Measurements from ENCODE around the gene SPATA46.
"Not testable (repeated sequence)": the region's sequence is repeated elsewhere in the genome, so short reads cannot be mapped to it uniquely, and the experiment has no call there.

The SPATA46 gene, protein sequence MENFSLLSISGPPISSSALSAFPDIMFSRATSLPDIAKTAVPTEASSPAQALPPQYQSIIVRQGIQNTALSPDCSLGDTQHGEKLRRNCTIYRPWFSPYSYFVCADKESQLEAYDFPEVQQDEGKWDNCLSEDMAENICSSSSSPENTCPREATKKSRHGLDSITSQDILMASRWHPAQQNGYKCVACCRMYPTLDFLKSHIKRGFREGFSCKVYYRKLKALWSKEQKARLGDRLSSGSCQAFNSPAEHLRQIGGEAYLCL

DNA sequence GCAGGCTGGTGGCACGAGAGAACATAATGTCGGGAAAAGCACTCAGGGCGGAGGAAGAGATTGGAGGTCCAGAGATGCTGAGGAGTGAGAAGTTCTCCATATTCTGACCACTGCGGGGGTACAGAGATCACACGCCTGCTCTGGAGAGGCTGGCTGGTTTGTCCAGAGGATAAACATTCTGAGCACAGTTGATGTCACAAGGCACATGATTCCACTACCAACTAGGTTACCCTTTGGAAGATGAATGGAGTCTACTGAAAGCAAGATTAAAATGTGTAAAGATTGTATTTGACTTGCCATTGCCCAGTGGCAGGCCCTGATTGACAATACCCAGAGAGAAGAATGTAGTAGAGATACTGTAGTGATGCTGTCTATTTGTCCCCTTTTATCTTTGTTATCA is at the start of gene SPATA46:
Gene SPATA46, minus strand, starts transcription at position 164 of the 400 bp plus-strand sequence. Its CDS starts 64 bp downstream, at position 100.
- DNase-seq: no peak

DNA sequence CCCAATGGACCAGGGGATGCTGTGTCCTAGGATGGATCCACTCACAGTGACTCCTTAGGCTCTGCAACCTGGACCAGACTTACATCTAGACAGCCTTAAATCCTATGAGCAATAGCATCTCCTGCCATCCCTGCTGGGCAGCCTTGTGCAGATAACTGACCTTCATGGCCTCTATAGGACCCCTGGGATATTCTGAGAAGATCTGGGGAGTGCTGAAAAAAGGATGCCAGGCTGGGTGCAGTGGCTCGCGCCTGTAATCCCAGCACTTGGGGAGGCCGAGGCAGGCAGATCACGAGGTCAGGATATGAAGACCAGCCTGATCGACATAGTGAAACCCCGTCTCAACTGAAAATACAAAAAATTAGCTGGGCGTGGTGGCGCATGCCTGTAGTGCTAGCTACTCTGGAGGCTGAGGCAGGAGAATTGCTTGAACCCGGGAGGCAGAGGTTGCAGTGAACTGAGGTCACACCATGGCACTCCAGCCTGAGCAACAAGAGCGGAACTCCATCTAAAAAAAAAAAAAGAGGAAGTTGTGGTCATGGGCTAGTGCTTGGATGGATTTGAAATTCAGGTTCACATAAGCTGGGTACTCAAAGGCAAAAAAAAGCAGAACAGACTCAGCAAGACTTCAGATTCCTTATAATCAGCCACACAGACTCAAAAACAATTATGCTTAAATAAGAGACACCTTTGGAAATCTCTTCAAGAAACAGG is 46.2 kb upstream of the SPATA46 start:
- no peak for DNase-seq

DNA sequence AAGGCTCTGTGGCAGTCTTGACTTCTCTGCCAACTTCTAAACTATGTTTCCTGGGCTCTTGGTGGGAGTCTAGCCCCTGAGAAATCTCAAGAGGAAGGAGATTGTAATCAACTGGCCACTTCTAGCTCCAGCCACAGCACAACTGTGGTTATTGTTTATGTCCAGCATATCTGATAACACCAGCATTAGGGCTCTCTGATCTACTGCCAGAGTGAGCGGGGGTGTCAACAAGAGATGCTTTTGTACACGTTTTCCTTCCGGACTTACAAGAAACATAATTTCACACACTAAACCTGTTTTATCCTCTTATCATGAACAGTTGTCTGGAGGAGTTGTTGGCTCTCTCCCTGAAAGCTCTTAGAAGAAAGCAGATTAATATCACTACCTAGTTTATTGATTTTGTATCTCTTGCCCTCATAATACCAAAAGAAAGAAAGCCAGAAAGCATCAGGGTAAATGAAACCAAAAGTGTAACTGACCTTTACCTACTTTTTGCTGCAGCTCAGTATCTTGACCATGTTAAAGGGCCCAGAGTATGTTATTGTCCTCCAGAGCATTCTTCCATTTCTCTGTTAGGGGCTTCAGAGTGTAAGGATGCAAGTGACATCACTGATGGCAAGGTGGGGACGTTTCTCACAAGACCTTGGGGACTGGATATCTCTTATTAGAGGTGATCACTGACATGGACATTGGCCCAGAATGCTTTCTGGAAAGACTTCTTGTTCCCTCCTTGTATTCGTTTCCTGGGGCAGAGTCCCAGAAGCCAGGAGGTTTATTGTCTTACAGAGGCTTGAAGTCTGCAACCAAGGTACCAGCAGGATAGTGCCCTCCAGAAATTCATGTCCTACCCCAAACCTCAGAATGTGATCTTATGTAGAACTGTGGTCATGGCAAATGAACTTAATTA is 44.9 kb upstream of the SPATA46 start:
- no peak for DNase-seq

DNA sequence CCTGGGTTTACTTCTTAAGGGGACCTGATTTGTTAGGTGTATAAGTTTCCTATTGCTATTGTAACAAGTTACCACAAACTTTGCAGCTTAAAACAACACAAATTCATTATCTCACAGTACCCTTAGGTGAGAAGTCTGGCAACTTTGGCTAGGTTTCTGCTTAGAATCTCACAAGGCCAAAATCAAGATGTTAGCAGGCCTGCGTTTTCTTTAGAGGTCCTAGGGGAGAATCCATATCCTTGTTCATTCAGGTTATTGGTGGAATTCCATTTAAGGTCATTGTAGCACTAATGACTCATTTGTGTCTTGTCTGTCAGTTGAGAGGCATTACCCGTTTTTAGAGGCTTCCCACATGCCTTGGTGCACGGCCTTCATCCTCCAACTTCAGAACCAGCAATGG is 43.5 kb upstream of the SPATA46 start:
- no peak for DNase-seq

DNA sequence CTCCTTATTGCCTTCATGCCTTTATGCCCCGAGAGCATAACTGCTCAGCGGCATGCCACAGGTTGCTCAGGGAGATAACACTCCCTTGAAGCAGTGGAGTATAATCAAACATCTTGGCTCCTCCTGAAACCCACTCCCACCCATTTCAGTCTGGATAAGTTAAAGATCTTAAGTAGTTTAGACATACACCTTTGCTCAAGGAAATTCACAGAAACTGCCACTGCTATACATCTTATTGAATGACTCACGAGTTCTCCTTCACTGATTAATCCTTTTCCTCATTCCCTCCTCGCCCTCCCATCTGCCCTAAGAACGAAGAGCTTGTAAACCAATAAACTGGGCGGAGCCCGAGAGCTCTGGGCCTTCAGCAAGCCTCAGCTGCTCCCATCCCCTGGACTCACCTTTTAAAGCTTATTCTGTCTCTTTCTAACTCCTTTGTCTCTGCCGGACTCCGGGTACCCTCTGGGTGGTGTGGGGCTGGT is 42.8 kb upstream of the SPATA46 start:
- not testable (repeated sequence) for DNase-seq

DNA sequence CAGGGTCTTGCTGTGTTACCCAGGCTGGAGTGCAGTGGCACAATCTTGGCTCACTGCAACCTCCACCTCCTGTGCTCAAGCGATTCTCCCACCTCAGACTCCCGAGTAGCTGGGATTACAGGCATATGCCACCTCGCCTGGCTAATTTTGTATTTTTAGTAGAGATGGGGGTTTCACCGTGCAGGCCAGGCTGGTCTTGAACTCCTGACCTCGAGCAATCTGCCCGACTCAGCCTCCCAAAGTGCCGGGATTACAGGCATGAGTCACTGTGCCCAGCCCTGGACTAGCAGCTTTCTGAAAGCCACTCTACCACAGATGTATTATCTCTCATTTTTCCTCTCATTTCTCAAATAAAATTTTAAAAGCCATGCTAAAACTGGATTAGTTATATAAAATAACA is 41.9 kb upstream of the SPATA46 start:
- DNase-seq: not testable (repeated sequence)

DNA sequence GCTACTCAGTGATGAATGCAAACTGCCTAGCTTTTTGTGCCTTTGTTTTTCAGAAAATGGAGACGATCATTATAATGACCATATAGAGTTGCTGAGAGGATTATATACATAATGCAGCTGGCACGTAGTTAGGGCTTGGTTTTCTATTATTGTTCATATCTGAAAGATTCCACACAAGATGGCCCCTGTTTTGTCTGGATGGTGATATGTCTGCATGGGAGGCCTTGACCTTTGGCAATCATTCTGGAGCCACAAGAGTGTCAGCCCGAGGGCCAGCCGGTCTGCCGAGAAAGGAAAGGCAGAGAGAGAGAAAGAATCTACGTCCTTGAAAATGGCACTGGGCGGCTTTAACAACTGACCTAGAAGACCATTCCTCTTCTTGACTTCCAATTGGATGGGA is 41.0 kb upstream of the SPATA46 start:
- DNase-seq: no peak

DNA sequence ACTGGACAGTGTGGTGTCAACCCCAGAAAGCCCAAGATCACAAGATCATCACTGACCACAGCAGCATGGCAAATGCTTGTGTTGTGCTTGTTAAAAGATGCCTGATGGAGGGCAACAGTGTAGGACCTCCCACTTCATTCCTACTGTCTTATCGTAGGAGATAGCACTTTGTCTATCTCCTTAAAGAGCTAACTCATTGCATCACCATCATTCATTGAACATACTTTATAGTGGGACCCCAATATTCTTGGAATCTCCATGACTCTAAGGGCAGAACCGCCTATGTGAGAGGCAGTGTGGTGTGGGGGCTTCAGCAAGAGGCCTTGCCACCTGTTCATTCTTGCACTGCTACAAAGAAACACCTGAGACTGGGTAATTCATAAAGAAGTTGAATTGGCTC is 40.3 kb upstream of the SPATA46 start:
- DNase-seq: no peak

DNA sequence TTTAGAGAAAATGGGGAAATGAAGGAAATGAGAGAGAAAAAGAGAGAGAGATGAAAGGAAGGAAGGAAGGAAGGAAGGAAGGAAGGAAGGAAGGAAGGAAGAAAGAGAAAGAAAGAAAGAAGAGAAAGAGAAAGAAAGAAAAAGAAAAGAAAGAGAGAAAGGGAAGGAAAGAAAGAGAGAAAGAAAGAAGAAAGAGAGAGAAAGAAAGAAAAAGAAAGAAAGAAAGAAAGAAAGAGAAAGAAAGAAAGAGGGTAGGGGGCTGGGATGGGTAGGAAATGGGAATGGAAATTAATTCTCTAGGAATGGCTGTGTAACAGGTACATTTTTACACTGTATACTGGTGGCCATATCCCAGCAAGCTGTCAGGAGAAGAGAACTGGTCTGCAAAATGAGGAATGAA is 39.6 kb upstream of the SPATA46 start:
- DNase-seq: no peak

DNA sequence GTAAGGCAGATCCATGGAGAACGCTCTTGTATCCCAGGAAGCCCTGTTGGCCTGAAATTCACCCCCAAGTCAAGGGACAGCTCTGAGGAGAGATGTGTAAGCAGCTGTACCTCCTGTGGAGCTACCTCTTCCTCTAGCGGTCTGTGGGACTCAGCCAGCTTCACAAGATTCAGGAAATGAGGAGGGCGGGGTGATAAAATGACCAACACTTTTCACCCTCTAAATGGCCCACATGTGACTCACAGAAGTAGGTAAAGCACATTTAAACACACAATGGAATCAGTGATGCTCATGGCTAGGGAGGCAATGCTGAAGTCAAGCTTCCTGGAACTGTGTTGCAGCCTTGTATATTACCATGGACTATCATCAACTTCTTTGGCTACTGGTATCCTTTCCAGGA is 35.3 kb upstream of the SPATA46 start, which contains the start of gene SH2D1B:
Gene SH2D1B, minus strand, starts transcription at position 135 of the 400 bp plus-strand sequence. Its CDS starts 120 bp downstream, at position 15.
- no peak for DNase-seq

DNA sequence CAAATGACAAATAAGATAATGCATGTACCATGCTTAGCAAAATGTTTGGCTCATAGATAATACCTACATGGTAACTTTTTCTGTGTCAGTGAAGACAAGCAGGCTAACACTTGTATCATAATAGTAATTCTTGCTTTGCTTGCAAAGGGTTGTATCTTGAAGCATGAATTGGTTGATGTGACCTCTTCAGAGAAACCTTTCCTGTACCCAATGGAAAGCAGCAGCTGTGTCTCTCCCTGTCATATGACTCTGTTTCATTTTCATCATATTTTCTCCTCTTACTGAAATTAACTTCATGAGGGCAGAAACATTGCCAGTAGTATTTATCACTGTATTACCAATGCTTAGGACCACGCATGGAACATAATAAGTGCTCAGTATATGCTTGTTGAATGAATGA is 30.9 kb upstream of the SPATA46 start:
- DNase-seq: no peak

DNA sequence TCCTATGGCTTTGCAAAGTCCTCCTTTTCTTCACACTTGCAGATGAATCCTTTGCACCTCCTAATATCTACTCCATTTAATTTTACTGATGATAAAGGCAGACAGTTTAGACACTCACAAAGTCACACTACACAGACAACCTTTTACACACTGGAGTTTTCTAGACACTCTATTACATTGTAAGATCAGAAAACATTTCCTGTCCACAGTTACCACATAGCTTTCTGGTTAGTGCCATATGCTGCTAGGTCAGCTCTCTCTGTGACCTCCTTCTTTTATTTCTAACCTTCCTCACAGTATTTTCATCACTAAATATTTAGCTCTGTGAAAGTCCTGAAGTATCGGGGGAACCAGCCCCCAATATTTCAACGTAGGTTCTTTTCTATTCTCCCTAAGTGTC is 30.2 kb upstream of the SPATA46 start:
- DNase-seq: no peak

DNA sequence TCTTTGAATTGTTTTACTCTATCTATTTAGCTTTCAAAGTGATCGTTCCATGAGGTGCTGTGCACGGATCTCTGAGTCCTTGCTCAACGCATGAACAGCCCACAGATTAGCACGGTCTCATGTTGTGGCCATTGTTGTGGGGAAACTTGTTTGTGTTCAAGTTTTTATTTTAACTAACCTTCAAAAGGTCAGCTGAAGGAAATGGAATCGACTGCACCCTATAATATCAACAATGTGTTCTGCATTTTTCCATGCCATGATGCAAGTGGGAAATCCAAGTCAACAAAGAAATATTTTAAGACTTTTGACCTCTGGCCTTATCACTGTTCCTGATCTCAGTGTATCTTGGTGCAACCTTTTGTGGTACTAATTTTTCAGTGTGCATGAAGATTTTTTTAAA is 29.1 kb upstream of the SPATA46 start:
- no peak for DNase-seq

DNA sequence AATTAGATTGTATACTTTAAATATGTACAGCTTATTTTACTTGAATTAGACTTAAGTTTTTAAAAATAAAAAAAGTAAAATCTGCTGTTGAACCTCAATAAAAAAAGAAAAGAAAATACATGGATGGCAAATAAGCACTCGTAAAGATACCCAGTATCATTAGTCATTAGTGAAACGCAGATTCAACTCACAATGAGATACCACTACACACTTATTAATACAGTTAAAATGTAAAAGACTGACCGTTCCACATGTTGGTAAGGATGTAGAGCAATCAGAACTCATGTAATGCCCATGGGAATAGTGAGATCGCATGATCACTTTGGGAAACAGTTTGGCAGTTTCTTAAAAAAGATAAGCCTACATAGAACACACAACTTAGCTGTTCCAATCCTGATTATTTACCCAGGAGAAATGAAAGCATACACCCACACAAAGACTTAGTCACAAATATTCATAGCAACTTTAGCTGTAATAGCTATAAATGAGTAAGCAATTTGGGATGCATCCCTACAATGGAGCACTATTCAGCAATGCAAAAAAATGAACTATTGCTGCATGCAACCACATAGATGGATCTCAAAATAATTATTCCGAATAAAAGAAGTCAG is 28.0 kb upstream of the SPATA46 start:
- no peak for DNase-seq

DNA sequence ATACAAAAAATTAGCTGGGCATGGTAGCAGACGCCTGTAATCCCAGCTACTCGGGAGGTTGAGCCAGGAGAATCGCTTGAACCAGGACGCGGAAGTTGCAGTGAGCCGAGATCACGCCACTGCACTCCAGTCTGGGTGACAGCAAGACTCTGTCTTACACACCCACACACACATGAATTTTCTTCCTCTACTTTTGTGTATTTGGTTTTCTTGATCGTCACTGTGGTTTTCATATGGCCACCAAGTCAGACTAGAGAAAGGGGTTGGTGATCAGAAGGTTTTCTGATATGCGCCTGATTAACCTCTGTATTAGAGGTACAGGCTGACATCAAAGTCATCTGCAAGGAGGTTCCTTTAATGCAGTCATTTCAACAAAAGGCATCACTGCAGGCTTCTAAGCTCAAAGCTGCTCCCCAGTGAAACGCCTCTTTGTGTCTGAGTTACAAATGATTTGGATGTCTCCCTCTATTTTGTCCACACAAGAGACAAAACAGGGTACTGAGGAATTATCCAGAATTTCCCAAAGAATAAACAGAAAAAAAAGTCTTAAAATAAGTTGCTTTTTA is 24.2 kb upstream of the SPATA46 start:
- DNase-seq: no peak

DNA sequence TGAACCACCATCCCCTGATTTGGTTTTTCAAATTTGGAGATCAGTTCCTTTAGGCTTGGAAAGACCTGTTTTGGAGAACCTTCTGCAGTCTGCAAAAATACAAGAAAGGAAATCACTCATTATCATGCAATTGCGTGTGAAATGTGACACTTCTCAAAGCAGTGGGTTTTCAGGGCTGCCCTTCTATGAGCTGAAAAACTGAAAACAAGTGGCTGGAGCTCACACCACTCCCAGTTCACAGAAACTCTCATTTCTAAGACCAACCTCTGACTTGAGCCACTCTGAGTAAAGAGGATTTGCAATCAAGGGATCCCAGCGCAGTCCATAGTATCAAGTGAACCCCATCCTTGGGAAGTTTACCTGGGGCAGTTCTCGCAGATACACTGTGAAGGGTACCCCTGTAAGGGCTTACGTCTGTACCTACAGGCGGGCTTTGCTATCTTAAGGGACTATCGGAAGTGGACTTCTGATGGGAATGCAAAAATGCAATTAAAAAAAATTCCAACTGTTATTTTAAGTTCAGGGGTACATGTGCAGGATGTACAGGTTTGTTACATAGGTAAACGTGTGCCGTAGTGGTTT is 22.4 kb upstream of the SPATA46 start:
- no peak for DNase-seq

DNA sequence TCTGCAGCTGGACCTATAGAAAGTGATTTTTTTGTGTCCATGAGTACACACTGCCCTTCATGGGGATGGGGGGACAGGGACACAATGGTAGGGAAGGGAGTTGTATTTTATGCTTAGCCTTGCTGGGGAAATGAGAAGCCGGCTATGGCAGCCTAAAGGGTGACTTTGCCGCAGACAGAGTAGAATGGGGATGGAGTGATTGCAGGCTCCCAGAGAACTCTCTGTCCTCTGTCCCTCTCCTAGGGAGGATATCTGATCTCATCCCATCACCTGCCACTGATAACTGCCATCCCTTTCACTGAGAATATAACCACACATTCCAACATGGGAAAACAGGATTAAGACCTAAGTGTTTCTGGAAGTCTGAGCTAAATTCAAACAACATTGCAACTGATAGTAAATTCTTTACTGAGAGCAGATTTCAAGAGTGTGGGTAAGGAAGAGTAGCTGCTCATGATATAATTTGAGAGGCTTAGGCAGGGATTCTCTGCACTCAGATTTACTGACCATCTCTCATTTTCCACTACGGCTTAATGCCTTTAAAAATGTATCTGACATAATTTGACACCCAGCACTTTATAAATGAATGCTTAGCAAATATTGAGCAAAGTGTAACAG is 21.4 kb upstream of the SPATA46 start:
- no peak for DNase-seq

DNA sequence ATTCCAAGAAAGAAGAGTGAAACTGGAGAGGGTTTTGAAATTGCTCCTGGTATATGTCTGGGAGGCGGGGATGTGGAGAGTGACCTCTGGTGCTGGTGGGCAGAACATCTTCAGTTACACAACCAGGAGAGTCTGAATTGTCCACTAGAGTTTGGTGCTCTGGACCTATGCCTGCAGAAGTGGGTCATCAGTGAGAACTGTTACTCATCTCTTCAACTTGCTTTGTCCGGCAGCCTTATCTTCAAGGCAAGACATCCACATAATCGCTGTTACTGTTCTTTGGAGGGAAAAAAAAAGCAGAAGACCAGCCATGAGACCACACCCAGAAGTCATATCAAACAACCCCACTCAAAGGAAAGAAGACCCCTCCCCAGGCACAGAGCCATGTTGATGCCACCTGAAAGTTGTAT is 20.4 kb upstream of the SPATA46 start:
- DNase-seq: no peak

DNA sequence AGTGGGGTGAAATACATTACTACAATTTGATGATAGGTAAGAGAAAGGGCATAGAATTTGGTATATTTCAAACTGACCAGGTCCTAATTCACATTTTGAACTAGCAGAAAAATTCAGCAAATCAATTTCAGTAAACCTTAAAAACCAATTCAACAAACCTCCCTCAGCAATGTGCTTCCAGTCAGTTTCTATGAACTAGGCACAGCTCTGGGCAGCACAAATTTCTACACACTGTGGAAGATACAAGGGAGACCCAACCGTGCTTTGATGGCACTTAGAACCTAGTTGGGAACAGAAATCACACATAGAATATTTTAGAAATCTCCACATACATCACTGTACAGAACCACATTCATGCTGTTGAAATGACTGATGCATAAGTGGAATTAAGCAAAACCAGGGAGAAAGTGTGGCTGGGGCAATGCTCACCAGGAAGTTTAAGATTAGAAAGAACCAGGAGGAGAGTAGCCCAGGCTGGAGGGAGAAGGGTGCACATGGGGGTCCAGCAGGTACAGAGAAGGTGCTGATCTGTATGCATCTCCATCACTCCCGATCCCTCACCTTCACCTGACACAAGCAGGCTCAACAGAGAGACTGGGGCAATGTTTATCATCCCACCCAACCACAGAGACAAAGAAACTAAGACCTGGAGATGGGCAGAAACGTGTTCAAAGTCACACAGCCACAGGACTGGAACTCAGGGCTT is 19.7 kb upstream of the SPATA46 start:
- no peak for DNase-seq

DNA sequence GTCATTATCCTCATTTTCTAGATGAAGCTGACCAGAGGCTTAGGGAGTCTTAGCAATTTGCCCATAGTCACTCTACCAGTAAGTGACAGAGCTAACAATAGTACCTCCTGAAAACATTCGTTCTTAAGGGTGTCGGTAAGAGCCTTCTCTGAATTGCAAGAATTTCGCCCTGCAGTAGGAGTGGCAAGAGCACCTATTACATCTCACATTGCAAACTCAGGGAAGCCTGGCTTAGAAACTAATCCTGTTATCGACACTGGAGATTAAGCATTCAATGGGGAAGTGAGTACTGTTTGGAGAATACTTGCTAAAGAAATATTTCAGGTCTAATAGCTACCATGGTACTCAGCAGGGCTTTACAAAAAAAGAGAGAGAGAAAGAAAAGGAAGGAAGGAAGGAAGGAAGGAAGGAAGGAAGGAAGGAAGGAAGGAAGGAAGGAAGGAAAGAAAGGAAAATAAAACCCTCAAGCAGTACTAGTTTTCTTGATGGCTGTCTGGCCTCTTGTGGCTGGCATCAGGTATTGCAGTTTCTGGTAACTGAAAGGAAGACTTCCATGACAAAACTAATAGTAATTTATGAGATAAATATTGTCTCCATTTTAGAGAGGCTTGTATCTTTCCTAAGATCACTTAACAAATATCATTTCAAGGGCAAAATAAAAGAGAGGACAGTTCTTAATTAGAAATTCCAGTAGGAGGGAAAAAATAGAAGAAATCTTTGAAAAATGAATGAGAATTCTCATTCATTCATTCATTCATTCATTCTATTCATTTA is 15.3 kb upstream of the SPATA46 start:
- no peak for DNase-seq
